ENCODE data around the gene EIF4G1. TPM values are rescaled to one million over a fixed set of nuclear protein-coding genes. Genes with fewer than 3 reads are reported as not detected.
A peak's percentile ranks its signal among the peaks of the same experiment; 100 is the strongest.

The EIF4G1 gene
- total and polyA plus RNA-seq, 2 donors (not counting 3 experiments of a cell fraction or from before 2014, with no cell fraction given), result 355 to 532 TPM

DNA sequence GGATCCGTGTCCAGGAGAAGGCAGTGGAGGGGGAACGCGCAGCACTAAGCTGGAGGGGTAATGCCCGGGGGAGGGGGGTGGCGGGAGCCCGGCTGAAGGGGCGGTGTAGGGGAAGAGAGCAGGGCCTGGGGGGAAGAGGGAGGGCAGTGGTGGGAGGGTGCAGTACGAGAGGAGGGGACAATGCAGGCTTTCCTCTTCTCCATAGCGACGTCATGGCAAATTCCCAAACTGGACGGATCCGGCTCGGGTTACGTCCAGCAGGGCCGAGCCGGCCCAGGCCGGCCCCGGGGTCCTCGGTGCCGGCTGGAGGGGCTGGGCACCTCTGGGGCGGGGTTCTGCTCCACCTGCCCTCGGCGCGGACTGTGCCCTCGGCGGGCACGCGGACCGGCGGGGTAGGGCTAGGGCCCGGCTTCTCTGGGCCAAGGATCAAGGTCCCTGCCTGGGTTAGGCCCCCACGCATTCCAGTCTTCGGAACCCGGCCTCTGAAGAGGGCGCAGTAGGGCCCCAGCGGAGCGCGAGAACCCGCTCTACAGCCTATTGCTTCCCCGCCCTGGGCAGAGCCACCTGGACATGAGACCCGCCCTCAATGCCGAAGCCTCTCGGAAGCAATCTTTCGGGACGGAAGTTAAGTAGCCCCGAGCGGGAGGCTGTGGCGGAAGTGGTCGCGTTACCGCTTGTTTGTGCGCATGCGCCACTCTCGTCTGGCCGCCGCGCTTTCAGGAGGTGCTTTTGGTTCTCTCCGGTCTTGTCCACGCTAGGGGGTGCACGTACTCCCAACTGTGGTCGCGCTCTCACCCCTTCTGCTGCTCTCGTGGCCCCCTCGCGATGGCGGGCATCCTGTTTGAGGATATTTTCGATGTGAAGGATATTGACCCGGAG, 48.5 kb downstream of the EIF4G1 start:
- H3K4me1 ChIP-seq (ENCODE audit: control insufficient read depth, extremely low read depth, insufficient read depth, low read length), result peaks cover 17% of the 10 kb centered on the region
- ChIA-PET POLR2A (interaction anchor here (0.6 to 0.7 kb wide), 2 partner anchors 26 to 44 kb away, joined by 3 to 7 read pairs; partner anchors contain the start of gene FAM131A), CTCF (interaction anchor here (0.7 to 2.9 kb wide), 8 partner anchors 9 to 166 kb away, joined by 3 to 17 read pairs (median 5); no protein-coding TSS in a partner anchor)
- dilution Hi-C loops (cut with MboI; ENCODE audit: extremely low pct_ligation_motif_present, low sequenced_read_pairs), result no loop called here
- no peaks in the 10 kb centered on the region for H3K9me1 ChIP-seq (replicated peaks; ENCODE audit: control insufficient read depth, extremely low read depth, insufficient read depth, low read length)
- FAIRE-seq (peak; percentile 99), DNase-seq (ENCODE audit: low read depth, low spot score) (peak; percentile 96)
- peak overlapping the region; percentile 40 for H3K4me2 ChIP-seq (ENCODE audit: insufficient read depth, low read length)
- no peaks in the 10 kb centered on the region for H3K9me3 ChIP-seq (replicated peaks; ENCODE audit: control insufficient read depth, insufficient read depth, low read length)
- peak overlapping the region; percentile 38 to 87 (median 59) for H3K4me3 ChIP-seq (replicated peaks in 1 of 3; ENCODE audit: insufficient read depth in 1 of 3, low read depth in 1 of 3, low read length in 3 of 3)
- no peak for TF ChIP-seq GATA2 (IDR thresholded peaks at IDR 0.05; ENCODE audit: insufficient read depth, insufficient read length, low read depth, low read length)
- TF ChIP-seq, protein P1, sequence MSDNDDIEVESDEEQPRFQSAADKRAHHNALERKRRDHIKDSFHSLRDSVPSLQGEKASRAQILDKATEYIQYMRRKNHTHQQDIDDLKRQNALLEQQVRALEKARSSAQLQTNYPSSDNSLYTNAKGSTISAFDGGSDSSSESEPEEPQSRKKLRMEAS (IDR thresholded peaks at IDR 0.05; ENCODE audit: insufficient read depth, insufficient read length), result no peak
- no peak for TF ChIP-seq FOS (IDR thresholded peaks at IDR 0.05; ENCODE audit: borderline replicate concordance, insufficient read depth, low read length)
- TF ChIP-seq, protein P2, sequence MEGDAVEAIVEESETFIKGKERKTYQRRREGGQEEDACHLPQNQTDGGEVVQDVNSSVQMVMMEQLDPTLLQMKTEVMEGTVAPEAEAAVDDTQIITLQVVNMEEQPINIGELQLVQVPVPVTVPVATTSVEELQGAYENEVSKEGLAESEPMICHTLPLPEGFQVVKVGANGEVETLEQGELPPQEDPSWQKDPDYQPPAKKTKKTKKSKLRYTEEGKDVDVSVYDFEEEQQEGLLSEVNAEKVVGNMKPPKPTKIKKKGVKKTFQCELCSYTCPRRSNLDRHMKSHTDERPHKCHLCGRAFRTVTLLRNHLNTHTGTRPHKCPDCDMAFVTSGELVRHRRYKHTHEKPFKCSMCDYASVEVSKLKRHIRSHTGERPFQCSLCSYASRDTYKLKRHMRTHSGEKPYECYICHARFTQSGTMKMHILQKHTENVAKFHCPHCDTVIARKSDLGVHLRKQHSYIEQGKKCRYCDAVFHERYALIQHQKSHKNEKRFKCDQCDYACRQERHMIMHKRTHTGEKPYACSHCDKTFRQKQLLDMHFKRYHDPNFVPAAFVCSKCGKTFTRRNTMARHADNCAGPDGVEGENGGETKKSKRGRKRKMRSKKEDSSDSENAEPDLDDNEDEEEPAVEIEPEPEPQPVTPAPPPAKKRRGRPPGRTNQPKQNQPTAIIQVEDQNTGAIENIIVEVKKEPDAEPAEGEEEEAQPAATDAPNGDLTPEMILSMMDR (IDR thresholded peaks at IDR 0.05; ENCODE audit: extremely low read depth in 1 of 2, insufficient read depth in 1 of 2, low read depth in 1 of 2, low read length in 2 of 2), result peak; percentile 55 to 71
- TF ChIP-seq EZH2 (IDR thresholded peaks at IDR 0.05; ENCODE audit: borderline replicate concordance, low read depth, low read length, severe bottlenecking), result no peak
- TF ChIP-seq POLR2A (IDR thresholded peaks at IDR 0.05; ENCODE audit: low read depth, low read length), result peak; percentile 87
- peak; percentile 7 for TF ChIP-seq MYC (IDR thresholded peaks at IDR 0.05; ENCODE audit: low read depth, low read length)
- no peak for TF ChIP-seq JUN (IDR thresholded peaks at IDR 0.05; ENCODE audit: borderline replicate concordance, insufficient read depth, insufficient read length, low read depth)
- peak; percentile 86 for TF ChIP-seq POLR2AphosphoS5 (IDR thresholded peaks at IDR 0.05; ENCODE audit: insufficient read depth, low read depth, low read length)
- peaks cover 21% of the 10 kb centered on the region for H3K79me2 ChIP-seq (ENCODE audit: control insufficient read depth, insufficient read depth, low read length)
- H3K27ac ChIP-seq (ENCODE audit: insufficient read depth, low read depth, low read length), result peak overlapping the region; percentile 86
- no peaks in the 10 kb centered on the region for H3K27me3 ChIP-seq (ENCODE audit: control insufficient read depth in 2 of 2, insufficient read depth in 2 of 2, low read length in 2 of 2)
- intact Hi-C loops (cut with micrococcal nuclease), result loop anchor here (1.0 to 2.0 kb wide), 5 partner anchors 9 to 64 kb away; partner anchors contain the start of gene PSMD2
- no peaks in the 10 kb centered on the region for H4K20me1 ChIP-seq (replicated peaks; ENCODE audit: control insufficient read depth, extremely low read depth, insufficient read depth, low read length)
- H3K9ac ChIP-seq (replicated peaks; ENCODE audit: extremely low read depth, insufficient read depth, low read length), result peak overlapping the region; percentile 90
- peak overlapping the region; percentile 24 for H2AFZ ChIP-seq (ENCODE audit: low read depth, low read length)
- H3K36me3 ChIP-seq (ENCODE audit: control insufficient read depth in 2 of 2, extremely low read depth in 1 of 2, insufficient read depth in 2 of 2, low read length in 2 of 2), result peaks cover 4 to 8% of the 10 kb centered on the region in 2 experiments
- BruUV-seq (replicated peaks), result TSS peak; percentile 84
